Measurements from ENCODE around the gene RAB36.

GRCh38 chr22:23106344-23106743 lies 38.9 kb upstream of the RAB36 start:
- no peak for TF ChIP-seq CTCF (IDR thresholded peaks at IDR 0.05)
- TF ChIP-seq POLR2A (IDR thresholded peaks at IDR 0.05): no peak
